GM12891 (cell line): ENCODE measurements around the gene BCL7A.

Experiments
- DNase-seq: peaks from one replicate; pipeline ENCODE4 v3.0.0; 2011; ENCODE audit warnings: low spot score; ENCODE audit not compliant: insufficient read length
- FAIRE-seq: peaks from 2 replicates; lab custom pipeline; 2011; peaks lifted over from hg19 to GRCh38; lab: Jason Lieb, UNC
- PAX5 ChIP-seq: IDR thresholded peaks from 2 replicates; pipeline ENCODE4 v1.6.1; 2011; ENCODE audit warnings: low read length, moderate library complexity, mild to moderate bottlenecking; ENCODE audit not compliant: insufficient read depth, severe bottlenecking
- POLR2A ChIP-seq: IDR thresholded peaks from 2 replicates; pipeline ENCODE4 v1.6.1; 2011; ENCODE audit warnings: low read depth, low read length, control low read depth
- POLR2AphosphoS5 ChIP-seq: IDR thresholded peaks from 2 replicates; pipeline ENCODE4 v1.6.1; 2011; ENCODE audit warnings: low read depth, low read length, control low read depth
- POU2F2 ChIP-seq: IDR thresholded peaks from 2 replicates; pipeline ENCODE4 v1.6.1; 2011; ENCODE audit warnings: low read depth, mild to moderate bottlenecking, control low read depth, low read length, moderate library complexity
- SPI1 ChIP-seq: IDR thresholded peaks from 2 replicates; pipeline ENCODE4 v1.6.1; 2011; ENCODE audit warnings: low read depth, low read length, control low read depth
- TAF1 ChIP-seq: IDR thresholded peaks from 2 replicates; pipeline ENCODE4 v1.6.1; 2011; ENCODE audit warnings: low read depth, low read length, control low read depth

BCL7A gene

DNA sequence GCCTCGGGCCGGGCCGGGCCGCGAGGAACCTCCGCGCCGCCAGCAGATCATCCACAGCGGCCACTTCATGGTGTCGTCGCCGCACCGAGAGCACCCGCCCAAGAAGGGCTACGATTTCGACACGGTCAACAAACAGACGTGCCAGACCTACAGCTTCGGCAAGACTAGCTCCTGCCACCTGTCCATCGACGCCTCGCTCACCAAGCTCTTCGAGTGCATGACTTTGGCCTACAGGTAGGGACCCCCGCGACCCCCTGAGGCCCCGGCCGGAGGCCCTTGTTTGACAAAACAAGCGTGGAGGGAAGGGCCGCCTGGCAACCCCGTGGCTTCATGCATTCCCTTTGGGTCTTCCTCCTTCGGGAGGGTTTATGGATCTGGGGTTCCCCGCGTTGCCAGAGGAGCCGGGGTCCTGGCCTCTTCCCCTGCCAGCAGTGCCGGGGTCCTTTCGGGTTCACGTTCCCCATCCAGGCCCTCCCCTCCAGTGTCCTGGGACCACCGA lies 57.4 kb downstream of the BCL7A start:
- TF ChIP-seq POLR2A (no peak), PAX5 (no peak), TAF1 (no peak), POU2F2 (no peak), POLR2AphosphoS5 (no peak), SPI1 (no peak)
- FAIRE-seq (peak; percentile 52), DNase-seq (no peak)

DNA sequence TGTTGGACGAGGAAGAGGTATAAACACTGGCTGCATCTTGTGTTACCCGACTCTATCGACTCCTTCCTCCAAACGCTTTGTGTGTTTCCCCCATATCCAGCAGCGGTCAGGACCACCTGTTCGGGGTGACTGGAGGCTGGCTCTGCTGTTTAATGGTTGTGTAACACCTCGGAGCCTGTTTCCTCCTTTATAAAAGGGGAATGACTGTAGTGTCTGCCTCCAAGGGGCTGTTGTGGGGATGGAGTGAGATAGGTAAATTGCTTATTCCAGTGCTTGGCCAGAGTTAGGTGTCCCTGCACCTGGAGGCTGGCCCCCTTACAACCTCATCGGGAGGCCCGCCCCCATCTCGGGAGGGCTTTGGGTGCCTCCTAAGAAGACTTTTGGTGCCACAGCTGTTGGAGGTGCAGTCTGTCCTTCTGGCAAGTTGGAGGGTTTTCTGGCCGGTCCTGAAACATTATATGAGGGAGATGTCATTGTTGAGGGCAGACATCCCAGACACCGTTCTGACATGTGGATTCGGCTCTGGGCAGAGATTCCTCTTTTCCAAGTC lies 57.9 kb downstream of the BCL7A start:
- TF ChIP-seq TAF1 = no peak
- no peak for TF ChIP-seq SPI1
- no peak for TF ChIP-seq POLR2A
- TF ChIP-seq POU2F2 = no peak
- no peak for TF ChIP-seq PAX5
- TF ChIP-seq POLR2AphosphoS5 = no peak
- FAIRE-seq (peak; percentile 23), DNase-seq (no peak)

DNA sequence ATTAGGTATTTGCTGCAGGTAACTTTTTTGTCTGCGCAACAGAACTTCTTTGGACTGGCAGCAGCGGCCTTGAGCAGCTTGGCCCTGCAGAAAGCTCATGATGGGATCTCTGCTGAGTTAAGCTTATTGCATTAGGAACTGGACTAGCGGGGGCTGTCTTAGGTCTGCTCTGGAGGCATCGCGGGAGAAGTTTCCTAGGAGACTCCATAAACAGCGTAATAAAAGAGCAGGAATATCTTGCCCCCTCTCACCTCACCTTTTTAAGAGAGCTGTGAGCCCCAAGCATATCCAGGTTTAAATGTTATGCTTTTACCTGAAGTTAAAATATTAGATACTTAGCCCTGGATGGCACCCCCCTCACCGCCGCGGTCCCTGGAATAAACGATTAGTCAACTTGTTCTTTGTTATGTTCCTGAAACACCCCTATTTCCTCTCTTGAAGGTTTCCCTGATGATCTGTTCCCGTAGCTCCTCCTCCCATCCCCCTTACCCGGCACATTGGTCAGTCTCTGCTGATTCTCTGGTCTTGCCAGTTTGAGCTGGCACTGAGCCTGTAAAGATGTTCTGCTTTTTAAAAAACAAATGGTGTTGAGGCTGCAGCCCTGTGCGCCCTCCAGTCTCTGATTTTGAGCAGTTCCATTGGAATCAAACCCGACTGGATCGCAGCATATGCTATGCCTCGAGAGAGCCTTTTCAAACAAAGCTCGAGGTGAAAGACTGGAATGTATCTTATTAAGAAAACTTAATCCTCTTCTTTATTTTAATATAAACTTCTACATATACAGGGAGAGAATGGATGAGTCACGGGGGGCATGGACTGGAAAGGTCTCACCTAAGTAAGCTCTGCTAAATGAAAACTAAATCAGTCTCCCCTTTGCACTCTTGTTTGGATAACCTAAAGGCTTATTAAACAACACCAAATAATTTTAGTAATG lies 58.7 kb downstream of the BCL7A start:
- no peak for DNase-seq
- FAIRE-seq = no peak
- TF ChIP-seq POU2F2 (no peak), POLR2A (no peak), SPI1 (no peak), PAX5 (no peak), POLR2AphosphoS5 (no peak), TAF1 (no peak)

DNA sequence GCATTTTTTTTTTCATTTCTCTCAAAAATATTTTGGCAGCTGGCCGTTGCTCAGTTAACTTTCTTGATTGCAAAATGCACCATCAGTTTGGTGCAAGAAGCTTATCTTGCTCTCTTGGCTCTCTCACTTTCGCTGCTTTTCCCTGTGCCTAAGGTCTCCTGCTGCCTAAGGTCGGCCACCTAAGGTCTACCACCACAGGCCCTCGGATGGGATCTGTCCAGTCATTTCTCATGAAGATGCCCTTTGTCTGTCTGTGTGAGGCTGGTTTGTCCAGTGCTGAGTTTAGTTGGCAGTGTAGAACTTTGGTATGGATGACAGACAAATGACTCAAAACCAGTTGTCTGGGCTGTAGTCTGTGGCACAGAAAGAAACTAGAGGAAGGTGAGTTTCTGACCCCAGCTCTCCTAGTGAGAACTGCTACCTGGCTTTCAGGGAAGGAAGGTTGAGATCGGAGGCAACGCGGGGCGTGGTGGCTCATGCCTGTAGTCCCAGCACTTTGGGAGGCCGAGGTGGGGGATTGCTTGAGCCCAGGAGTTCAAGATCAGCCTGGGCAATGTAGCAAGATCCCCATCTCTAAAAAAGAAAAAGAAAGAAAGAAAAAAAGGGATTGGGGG lies 59.5 kb downstream of the BCL7A start:
- no peak for TF ChIP-seq POU2F2
- no peak for TF ChIP-seq POLR2A
- TF ChIP-seq POLR2AphosphoS5 = no peak
- no peak for TF ChIP-seq PAX5
- TF ChIP-seq TAF1 = no peak
- TF ChIP-seq SPI1 = no peak
- FAIRE-seq (no peak), DNase-seq (no peak)

DNA sequence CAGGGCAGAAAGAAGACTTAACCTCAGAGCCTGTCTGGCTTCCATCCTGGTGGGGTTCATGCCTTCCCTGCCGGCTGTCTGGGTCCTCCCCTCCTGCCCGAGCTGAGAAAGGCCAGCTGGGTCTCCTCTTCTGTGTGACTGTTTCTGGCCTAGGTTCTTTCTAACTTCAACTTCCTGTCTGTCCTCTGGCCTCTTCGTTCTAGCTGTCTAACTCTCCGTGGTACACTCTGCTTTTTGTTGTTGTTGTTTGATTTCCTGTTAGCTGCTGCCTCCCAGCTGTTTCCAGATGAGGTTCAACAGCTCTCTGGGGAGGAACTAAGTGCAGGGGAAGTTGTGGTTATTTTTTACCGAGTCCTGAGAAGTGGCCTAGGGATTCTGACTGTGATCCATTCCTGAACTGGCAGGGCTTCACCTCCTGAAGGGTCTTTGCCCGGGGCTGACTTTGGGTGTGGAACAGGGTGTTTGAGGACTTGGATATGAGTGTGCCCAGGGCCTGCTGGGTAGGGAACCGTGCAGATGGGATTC lies 60.1 kb downstream of the BCL7A start:
- peak; percentile 62 for TF ChIP-seq SPI1
- no peak for TF ChIP-seq POLR2AphosphoS5
- DNase-seq = no peak
- peak; percentile 61 for FAIRE-seq

DNA sequence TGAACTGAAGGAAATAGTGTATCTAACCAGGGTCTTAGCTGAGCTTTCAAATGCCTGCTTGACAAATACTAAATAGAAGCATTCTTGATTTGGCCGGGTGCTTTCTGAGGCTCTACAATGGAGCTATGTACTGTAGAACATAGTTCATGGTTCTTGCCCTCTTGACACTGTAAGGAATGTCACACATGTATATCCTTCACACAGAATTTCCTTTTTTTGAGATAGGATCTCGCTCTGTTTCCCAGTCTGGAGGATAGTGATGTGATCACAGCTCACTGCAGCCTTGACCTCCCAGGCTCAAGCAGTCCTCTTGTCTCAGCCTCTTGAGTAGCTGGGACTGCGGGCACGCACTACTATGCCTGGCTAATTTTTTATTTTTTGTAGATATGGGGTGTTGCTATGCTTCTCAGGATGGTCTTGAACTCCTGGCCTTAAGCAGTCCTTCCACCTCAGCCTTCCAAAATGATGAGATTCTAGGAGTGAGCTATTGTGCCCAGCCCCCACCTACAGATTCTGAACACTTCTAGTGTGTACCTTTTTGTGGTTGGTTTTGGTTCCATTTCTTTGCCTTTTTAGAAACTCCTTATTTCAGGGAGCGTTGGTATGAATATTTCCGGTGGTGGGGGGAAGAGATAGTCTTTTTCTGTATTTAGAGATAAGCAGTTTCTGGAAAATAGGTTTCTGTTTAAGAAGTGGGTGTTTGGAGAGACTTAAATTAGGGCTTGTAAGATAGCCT lies 61.1 kb downstream of the BCL7A start:
- TF ChIP-seq POLR2AphosphoS5 = no peak
- no peak for TF ChIP-seq SPI1
- TF ChIP-seq PAX5 = no peak
- no peak for TF ChIP-seq POU2F2
- TF ChIP-seq POLR2A = no peak
- TF ChIP-seq TAF1 = no peak
- DNase-seq (no peak), FAIRE-seq (no peak)

DNA sequence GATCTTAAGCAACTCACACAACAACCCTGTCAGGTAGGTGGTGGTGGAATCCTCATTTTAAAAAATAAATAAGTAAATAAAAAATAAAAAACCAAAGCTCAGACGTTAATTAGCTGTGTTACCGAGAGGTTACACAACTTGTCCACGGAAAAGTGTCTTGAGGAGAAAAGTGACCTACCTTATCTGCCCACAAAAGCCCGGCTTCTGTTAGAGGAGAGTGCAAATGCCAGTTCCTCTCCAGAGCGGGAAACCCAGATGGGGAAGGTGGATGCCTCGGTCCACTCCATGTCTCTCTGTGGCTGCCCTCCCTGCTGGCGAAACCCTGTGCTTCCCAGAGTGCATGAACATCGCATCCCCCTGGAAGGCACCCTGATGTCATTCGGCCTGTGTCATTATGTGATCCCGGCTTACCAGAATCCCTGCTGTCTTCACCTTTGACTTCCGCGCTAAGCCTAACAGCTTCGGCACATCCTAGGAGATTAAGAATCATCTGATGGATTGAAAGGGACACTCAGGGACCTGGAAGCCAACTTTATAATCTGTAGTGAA lies 63.2 kb downstream of the BCL7A start:
- FAIRE-seq (no peak), DNase-seq (no peak)
- TF ChIP-seq PAX5 (no peak), SPI1 (no peak), POLR2A (no peak), POLR2AphosphoS5 (no peak), POU2F2 (no peak), TAF1 (no peak)

DNA sequence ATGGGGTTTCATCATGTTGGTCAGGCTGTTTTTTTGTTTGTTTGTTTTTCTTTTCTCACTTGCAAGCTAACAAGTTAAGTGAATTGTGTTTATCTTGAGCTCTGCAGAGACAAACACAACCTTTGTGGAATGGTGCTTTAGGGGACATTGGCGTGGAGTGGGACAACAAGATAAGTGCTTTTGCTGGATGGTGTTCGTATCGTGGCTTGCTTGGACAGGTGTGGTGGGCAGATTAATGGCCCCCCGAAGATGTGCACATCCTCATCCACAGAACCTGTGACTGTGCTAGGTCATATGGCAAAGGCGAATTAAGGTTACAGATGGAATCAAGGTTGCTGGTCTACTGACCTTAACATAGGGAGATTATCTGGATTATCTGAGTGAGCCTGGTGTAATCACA lies 63.9 kb downstream of the BCL7A start:
- FAIRE-seq = no peak
- TF ChIP-seq POLR2AphosphoS5 (no peak), PAX5 (no peak), POU2F2 (no peak), POLR2A (no peak), TAF1 (no peak), SPI1 (no peak)
- no peak for DNase-seq
